GM19397 (cell line): Measurements from ENCODE around the gene LDLRAD3.

Source experiments
- ATAC-seq: cut with Tn5 transposase; IDR thresholded peaks from one replicate; pipeline ENCODE4 v1.9.1; 2021; ENCODE audit warnings: mild to moderate bottlenecking, moderate library complexity; ENCODE audit not compliant: unreplicated experiment

LDLRAD3 gene

GRCh38 chr11:36071917-36072500 lies 128.1 kb downstream of the LDLRAD3 start:
- ATAC-seq: no peak

- no peak for ATAC-seq
Observed at GRCh38 chr11:36073411-36074203, 129.7 kb downstream of the LDLRAD3 start.

- ATAC-seq: no peak
Observed at GRCh38 chr11:36074941-36075431, 131.1 kb downstream of the LDLRAD3 start.

- no peak for ATAC-seq
Observed at GRCh38 chr11:36077368-36077767, 133.5 kb downstream of the LDLRAD3 start.

- no peak for ATAC-seq
Observed at GRCh38 chr11:36077886-36078685, 134.2 kb downstream of the LDLRAD3 start.

GRCh38 chr11:36078686-36079055 lies 134.8 kb downstream of the LDLRAD3 start:
- no peak for ATAC-seq

- ATAC-seq: no peak
Observed at GRCh38 chr11:36079878-36080675, 136.2 kb downstream of the LDLRAD3 start.

GRCh38 chr11:36081274-36081945 lies 137.5 kb downstream of the LDLRAD3 start:
- no peak for ATAC-seq

GRCh38 chr11:36086366-36086765 lies 142.5 kb downstream of the LDLRAD3 start:
- no peak for ATAC-seq

- ATAC-seq: no peak
Observed at GRCh38 chr11:36088266-36088972, 144.6 kb downstream of the LDLRAD3 start.

- ATAC-seq: no peak
Observed at GRCh38 chr11:36089920-36090319, 146.1 kb downstream of the LDLRAD3 start.

GRCh38 chr11:36090356-36091109 lies 146.7 kb downstream of the LDLRAD3 start:
- ATAC-seq: no peak

- no peak for ATAC-seq
Observed at GRCh38 chr11:36091256-36091811, 147.5 kb downstream of the LDLRAD3 start.

- ATAC-seq: no peak
Observed at GRCh38 chr11:36092314-36093030, 148.6 kb downstream of the LDLRAD3 start.

GRCh38 chr11:36093548-36093947 lies 149.7 kb downstream of the LDLRAD3 start:
- ATAC-seq: no peak

- no peak for ATAC-seq
Observed at GRCh38 chr11:36094164-36094563, 150.3 kb downstream of the LDLRAD3 start.

- no peak for ATAC-seq
Observed at GRCh38 chr11:36095716-36096115, 151.9 kb downstream of the LDLRAD3 start.

- no peak for ATAC-seq
Observed at GRCh38 chr11:36097219-36097650, 153.4 kb downstream of the LDLRAD3 start.
